Peyer's patch (tissue), 4 donors: ENCODE results near the gene CACNA1S. TPM values are rescaled to one million over a fixed set of nuclear protein-coding genes. Genes with fewer than 3 reads are reported as not detected.

ENCODE experiments used
- DNase-seq, 3 donors: peaks; one replicate each; pipeline ENCODE4 v3.0.0-alpha.2; 2017 to 2019
- H3K27ac ChIP-seq, 4 donors: fragments of 200-600 bp; sonication (generic); one replicate each; pipeline ENCODE4 v1.5.1; 2016 to 2019
- H3K27me3 ChIP-seq, 2 donors: fragments of 200-600 bp; sonication (generic); one replicate each; pipeline ENCODE4 v1.5.1; 2019
- H3K36me3 ChIP-seq, 3 donors: fragments of 200-600 bp; sonication (generic); one replicate each; pipeline ENCODE4 v1.5.1; 2016 to 2019
- H3K4me1 ChIP-seq, 4 donors: fragments of 200-600 bp; sonication (generic); one replicate each; pipeline ENCODE4 v1.5.1; 2016 to 2019
- H3K4me3 ChIP-seq, 4 donors: fragments of 200-600 bp; sonication (generic); 1 replicate in 3 of 4; 2 replicates in 1 of 4; pipeline ENCODE4 v1.5.1; 2016 to 2019; ENCODE audit warnings: mild to moderate bottlenecking in 1 of 4
- H3K9me3 ChIP-seq, 4 donors: fragments of 200-600 bp; sonication (generic); one replicate each; pipeline ENCODE4 v1.5.1; 2016 to 2019; ENCODE audit warnings: mild to moderate bottlenecking in 1 of 4
- POLR2A ChIP-seq, 2 donors: fragments of 450-650 bp; IDR thresholded peaks; one replicate each; pipeline ENCODE4 v1.5.1; 2017; ENCODE audit warnings: antibody characterized with exemption in 2 of 2, mild to moderate bottlenecking in 2 of 2, moderate library complexity in 2 of 2
- total RNA-seq, 4 donors: library from RNA; depleted of rRNA; stranded (reverse); fragments of >200 nt; gene quantifications; one replicate each; pipeline ENCODE4 v1.1.0, GENCODE V29; 2016
- TF ChIP-seq, protein P1 (sequence below), 6 experiments: fragments of 450-650 bp in 4 of 6; fragments of 200-600 bp in 2 of 6; sonication (generic) in 1 of 6; IDR thresholded peaks; one replicate each; pipeline ENCODE4 v1.5.1; 2017 to 2019; ENCODE audit warnings: antibody characterized with exemption in 6 of 6, mild to moderate bottlenecking in 3 of 6, moderate library complexity in 1 of 6

Gene CACNA1S
- total RNA-seq, 4 donors from 2014 or later: not detected

DNA sequence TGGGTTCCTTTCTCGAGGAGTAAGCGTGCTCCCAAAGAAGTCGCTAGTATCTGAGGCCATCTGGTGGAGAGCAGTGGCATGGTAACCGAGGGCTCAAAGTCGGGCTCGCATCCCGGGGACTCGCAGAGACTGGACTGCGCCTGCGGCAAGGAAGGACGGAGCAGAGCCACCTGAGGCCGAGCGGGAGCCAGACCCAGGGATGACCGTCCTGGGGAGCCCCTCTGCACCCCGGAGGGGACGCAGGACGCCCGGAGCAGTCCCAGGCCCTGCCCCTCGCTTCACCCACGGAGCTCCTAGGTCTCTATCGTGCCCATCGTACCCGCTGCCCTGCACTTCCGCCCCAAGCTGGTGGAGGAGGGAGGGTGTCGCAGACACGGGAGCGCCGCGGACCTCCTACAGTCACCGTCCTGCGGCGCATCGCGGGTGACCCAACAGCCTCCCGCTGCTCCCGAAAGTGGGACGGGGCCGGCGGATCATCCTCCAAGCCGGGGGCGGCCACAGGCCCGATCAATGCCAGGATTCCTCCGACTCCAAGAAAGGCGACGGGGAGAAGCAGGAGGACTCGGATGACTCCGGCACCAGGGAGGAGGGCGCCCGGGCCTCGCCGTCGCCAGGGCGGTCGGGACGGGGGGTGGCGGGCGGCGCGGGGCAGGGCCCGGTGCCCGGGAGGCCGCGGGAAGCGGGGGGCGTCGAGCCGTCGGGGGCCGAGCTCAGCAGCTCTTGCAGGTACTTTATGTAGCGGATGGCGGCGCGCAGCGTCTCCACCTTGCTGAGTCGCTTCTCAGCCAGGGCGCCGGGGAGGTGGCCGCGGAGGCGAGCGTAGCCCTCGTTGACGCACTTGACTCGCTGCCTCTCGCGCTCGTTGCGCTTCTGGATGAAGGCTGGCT is 2.3 kb upstream of the CACNA1S start:
- no peaks in the 10 kb centered on the region for H3K27me3 ChIP-seq
- H3K4me1 ChIP-seq: peaks cover 0 to 6% (median 0%) of the 10 kb centered on the region in 4 donors
- TF ChIP-seq, protein P1, sequence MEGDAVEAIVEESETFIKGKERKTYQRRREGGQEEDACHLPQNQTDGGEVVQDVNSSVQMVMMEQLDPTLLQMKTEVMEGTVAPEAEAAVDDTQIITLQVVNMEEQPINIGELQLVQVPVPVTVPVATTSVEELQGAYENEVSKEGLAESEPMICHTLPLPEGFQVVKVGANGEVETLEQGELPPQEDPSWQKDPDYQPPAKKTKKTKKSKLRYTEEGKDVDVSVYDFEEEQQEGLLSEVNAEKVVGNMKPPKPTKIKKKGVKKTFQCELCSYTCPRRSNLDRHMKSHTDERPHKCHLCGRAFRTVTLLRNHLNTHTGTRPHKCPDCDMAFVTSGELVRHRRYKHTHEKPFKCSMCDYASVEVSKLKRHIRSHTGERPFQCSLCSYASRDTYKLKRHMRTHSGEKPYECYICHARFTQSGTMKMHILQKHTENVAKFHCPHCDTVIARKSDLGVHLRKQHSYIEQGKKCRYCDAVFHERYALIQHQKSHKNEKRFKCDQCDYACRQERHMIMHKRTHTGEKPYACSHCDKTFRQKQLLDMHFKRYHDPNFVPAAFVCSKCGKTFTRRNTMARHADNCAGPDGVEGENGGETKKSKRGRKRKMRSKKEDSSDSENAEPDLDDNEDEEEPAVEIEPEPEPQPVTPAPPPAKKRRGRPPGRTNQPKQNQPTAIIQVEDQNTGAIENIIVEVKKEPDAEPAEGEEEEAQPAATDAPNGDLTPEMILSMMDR (IDR thresholded peaks at IDR 0.05): peak; percentile 53 to 91 (median 84)
- TF ChIP-seq POLR2A (IDR thresholded peaks at IDR 0.05): peak; percentile 48 to 68
- peak overlapping the region; percentile 42 to 84 (median 58) for H3K4me3 ChIP-seq
- DNase-seq: peak; percentile 75 to 93 (median 93)
- peak overlapping the region in 3 of 4 donors; percentile 26 to 60 (median 55) for H3K27ac ChIP-seq
- H3K36me3 ChIP-seq: no peaks in the 10 kb centered on the region
- H3K9me3 ChIP-seq: no peaks in the 10 kb centered on the region

DNA sequence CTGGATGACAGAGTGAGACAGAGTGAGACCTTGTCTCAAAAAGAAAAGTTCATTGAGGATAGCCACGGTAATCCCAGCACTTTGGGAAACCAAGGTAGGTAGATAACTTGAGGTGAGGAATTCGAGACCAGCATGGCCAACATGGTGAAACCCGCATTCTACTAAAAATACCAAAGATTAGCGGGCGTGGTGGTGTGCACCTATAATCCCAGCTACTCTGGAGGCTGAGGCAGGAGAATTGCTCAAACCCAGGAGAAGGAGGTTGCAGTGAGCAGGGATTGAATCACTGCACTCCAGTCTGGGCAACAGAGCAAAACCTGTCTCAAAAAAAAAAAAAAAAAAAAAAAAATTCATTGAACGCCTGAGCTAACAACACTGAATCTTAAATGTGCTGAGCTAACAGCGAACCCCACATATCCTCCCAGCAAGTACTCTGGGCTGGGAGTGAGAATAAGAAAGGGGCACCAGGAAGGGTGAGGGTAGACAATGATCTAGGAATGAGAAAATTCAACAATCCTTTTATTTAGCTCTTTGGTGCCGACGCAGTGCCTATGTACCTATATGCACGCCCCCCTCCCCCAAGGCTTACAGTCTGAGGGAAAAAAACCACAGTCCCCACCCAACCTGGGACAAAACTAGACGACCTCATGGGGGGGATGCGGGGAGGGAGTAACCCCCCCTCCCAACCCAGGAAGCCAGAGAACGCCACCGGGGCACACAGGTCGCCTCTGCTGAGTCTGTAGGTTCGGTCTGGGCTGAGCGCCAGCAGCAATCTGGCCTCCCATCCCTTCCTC is 1.4 kb upstream of the CACNA1S start:
- Histone ChIP-seq H3K27me3 (no peaks in the 10 kb centered on the region), H3K4me3 (peak overlapping the region in 3 of 4 donors; percentile 52 to 84 (median 64))
- TF ChIP-seq POLR2A (IDR thresholded peaks at IDR 0.05): no peak
- TF ChIP-seq, protein P1 (IDR thresholded peaks at IDR 0.05): no peak

GRCh38 chr1:201112926-201113325 is 700 bp upstream of the CACNA1S start:
- DNase-seq: no peak
- no peak overlapping the region for H3K4me3 ChIP-seq
- H3K27ac ChIP-seq: no peak overlapping the region
- peaks cover 0 to 6% (median 0%) of the 10 kb centered on the region in 4 donors for H3K4me1 ChIP-seq
- no peaks in the 10 kb centered on the region for H3K9me3 ChIP-seq
- no peaks in the 10 kb centered on the region for H3K27me3 ChIP-seq
- H3K36me3 ChIP-seq: no peaks in the 10 kb centered on the region
- no peak for TF ChIP-seq POLR2A (IDR thresholded peaks at IDR 0.05)
- TF ChIP-seq, protein P1 (IDR thresholded peaks at IDR 0.05): no peak

More for the DNA sequence above, 1.4 kb upstream of the CACNA1S start:
- peaks cover 0 to 6% (median 0%) of the 10 kb centered on the region in 4 donors for H3K4me1 ChIP-seq
- DNase-seq: no peak
- no peaks in the 10 kb centered on the region for H3K9me3 ChIP-seq
- no peaks in the 10 kb centered on the region for H3K36me3 ChIP-seq
- H3K27ac ChIP-seq: peak overlapping the region in 1 of 4 donors; percentile 55

GRCh38 chr1:201111672-201112071 is 554 bp downstream of the CACNA1S start:
- TF ChIP-seq, protein P1 (IDR thresholded peaks at IDR 0.05): no peak
- no peak for TF ChIP-seq POLR2A (IDR thresholded peaks at IDR 0.05)
- Histone ChIP-seq H3K9me3 (no peaks in the 10 kb centered on the region), H3K27ac (no peak overlapping the region), H3K4me1 (peaks cover 0 to 6% (median 0%) of the 10 kb centered on the region in 4 donors), H3K36me3 (no peaks in the 10 kb centered on the region), H3K27me3 (no peaks in the 10 kb centered on the region), H3K4me3 (no peak overlapping the region)
- peak in 1 of 3 donors; percentile 4 for DNase-seq

DNA sequence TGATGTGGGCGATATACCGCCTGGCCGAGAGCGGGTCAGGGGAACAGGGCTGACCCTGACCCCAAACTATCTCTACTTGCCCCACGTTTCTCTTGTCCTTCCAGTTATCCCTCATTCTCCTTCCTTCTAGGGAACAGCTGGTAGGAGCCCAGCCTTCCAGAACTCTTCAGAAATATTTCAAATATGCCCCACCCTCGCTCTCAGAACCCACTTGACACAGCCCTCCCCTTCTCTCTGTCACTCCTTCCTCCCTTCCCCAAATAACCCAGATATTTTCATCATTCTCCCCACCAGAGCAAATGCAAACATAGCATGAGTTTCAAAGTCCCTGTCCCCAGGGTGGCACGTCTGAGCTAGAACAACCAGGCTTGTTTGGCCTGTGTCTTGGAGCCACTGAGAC is 1.1 kb downstream of the CACNA1S start:
- Histone ChIP-seq H3K36me3 (no peaks in the 10 kb centered on the region), H3K4me1 (peaks cover 0 to 6% (median 0%) of the 10 kb centered on the region in 4 donors), H3K27me3 (no peaks in the 10 kb centered on the region), H3K4me3 (no peak overlapping the region), H3K9me3 (no peaks in the 10 kb centered on the region), H3K27ac (no peak overlapping the region)
- peak in 1 of 3 donors; percentile 8 for DNase-seq
- TF ChIP-seq POLR2A (IDR thresholded peaks at IDR 0.05): no peak
- TF ChIP-seq, protein P1 (IDR thresholded peaks at IDR 0.05): no peak
